ENCODE results near the gene SGCE. TPM values are rescaled to one million over a fixed set of nuclear protein-coding genes. Genes with fewer than 3 reads are reported as not detected.

The SGCE gene
- total RNA-seq, 1 experiment from 2014 or later, result 17.4 TPM

DNA sequence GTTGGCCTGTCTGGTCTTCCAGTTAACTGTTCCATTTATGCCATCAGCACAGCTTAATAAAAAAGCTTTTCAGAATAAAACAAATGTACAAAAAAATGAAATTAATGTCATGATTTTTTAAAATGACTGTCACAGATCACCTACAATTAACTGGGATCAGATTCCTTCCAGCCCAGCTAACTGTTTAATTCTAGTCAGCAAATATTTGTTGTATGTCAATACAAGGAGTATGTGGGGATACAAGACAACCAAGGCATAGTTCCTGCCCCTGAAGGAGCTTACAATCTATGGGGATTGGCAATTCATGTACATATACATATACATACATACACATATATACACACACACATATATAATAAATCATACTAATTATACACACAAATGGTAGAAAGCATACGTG lies 16.5 kb downstream of the SGCE start:
- ChIA-PET POLR2A (no interaction called here), RAD21 (ENCODE audit: low non-redundant PET in 1 of 2, low total read pairs in 2 of 2, uncharacterized antibody in 2 of 2, unreplicated experiment in 2 of 2) (no interaction called here), CTCF (no interaction called here)
- H3K9me3 ChIP-seq (ENCODE audit: control insufficient read depth in 1 of 2, insufficient read depth in 1 of 2, low read depth in 1 of 2, low read length in 2 of 2), result no peaks in the 10 kb centered on the region
- H3K9ac ChIP-seq (ENCODE audit: low read length), result no peak overlapping the region
- no peak overlapping the region for H3K4me3 ChIP-seq (replicated peaks in 1 of 2; ENCODE audit: low read depth in 1 of 2, low read length in 2 of 2)
- no peaks in the 10 kb centered on the region for H3K4me1 ChIP-seq (ENCODE audit: control insufficient read depth in 1 of 2, insufficient read depth in 2 of 2, low read length in 2 of 2)
- no peak for TF ChIP-seq CEBPB (IDR thresholded peaks at IDR 0.05; ENCODE audit: low read depth)
- no peak for TF ChIP-seq ZNF274 (IDR thresholded peaks at IDR 0.05; ENCODE audit: low read depth, low read length)
- TF ChIP-seq, protein P1, sequence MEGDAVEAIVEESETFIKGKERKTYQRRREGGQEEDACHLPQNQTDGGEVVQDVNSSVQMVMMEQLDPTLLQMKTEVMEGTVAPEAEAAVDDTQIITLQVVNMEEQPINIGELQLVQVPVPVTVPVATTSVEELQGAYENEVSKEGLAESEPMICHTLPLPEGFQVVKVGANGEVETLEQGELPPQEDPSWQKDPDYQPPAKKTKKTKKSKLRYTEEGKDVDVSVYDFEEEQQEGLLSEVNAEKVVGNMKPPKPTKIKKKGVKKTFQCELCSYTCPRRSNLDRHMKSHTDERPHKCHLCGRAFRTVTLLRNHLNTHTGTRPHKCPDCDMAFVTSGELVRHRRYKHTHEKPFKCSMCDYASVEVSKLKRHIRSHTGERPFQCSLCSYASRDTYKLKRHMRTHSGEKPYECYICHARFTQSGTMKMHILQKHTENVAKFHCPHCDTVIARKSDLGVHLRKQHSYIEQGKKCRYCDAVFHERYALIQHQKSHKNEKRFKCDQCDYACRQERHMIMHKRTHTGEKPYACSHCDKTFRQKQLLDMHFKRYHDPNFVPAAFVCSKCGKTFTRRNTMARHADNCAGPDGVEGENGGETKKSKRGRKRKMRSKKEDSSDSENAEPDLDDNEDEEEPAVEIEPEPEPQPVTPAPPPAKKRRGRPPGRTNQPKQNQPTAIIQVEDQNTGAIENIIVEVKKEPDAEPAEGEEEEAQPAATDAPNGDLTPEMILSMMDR (IDR thresholded peaks at IDR 0.05 in 2 of 3, conservative IDR thresholded peaks at IDR 0.05 in 1 of 3; ENCODE audit: borderline replicate concordance in 1 of 3, insufficient read depth in 1 of 3, low read depth in 2 of 3, low read length in 2 of 3), result no peak
- no peak for TF ChIP-seq EZH2phosphoT487 (IDR thresholded peaks at IDR 0.05; ENCODE audit: borderline replicate concordance)
- no peak for TF ChIP-seq SP1 (IDR thresholded peaks at IDR 0.05; ENCODE audit: low read depth)
- no peak for TF ChIP-seq SRF (IDR thresholded peaks at IDR 0.05; ENCODE audit: low read depth)
- TF ChIP-seq POLR2A (IDR thresholded peaks at IDR 0.05; ENCODE audit: borderline replicate concordance, extremely low read depth, insufficient read depth, insufficient read length), result no peak
- intact Hi-C loops (cut with micrococcal nuclease), result no loop called here
- no peak overlapping the region for H3K4me2 ChIP-seq (ENCODE audit: low read length)
- no peak for DNase-seq (ENCODE audit: low read depth, low spot score)
- H3K27me3 ChIP-seq (ENCODE audit: insufficient read depth, low read length), result no peaks in the 10 kb centered on the region
- H3K9me2 ChIP-seq (ENCODE audit: insufficient read depth), result no peaks in the 10 kb centered on the region
- ATAC-seq, result no peak
- no peaks in the 10 kb centered on the region for H3K79me2 ChIP-seq (ENCODE audit: insufficient read depth, low read length)
- H4K20me1 ChIP-seq (ENCODE audit: insufficient read depth), result no peaks in the 10 kb centered on the region
- no peak overlapping the region for H2AFZ ChIP-seq (ENCODE audit: low read depth, low read length, poor library complexity, severe bottlenecking)
- no TSS peak for BruUV-seq (replicated peaks)
- H3K36me3 ChIP-seq (ENCODE audit: control insufficient read depth in 1 of 2, insufficient read depth in 2 of 2, low read length in 2 of 2), result no peaks in the 10 kb centered on the region
- H3K27ac ChIP-seq (ENCODE audit: low read depth, low read length), result no peak overlapping the region

DNA sequence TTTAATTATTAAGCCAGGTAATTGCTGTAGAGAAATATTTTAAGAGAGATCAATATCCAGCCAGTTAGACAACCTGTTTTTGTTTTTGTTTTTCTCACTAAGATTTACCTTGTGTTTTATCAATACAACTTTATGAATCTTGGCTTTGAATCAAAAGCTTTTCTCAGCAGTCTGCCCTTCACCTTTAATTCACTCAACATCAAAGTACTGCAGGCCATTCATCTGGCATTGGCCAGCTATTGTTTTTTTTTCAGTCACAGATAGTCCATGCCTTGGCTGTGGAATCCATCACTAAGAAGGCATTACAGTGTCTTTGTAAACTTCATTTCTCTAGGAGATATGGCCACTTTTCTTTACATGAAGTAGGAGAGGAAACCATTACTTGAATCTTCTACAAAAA lies 20.2 kb downstream of the SGCE start:
- no peak overlapping the region for H3K4me3 ChIP-seq (replicated peaks in 1 of 2; ENCODE audit: low read depth in 1 of 2, low read length in 2 of 2)
- no peak overlapping the region for H2AFZ ChIP-seq (ENCODE audit: low read depth, low read length, poor library complexity, severe bottlenecking)
- ChIA-PET POLR2A (no interaction called here), RAD21 (ENCODE audit: low non-redundant PET in 1 of 2, low total read pairs in 2 of 2, uncharacterized antibody in 2 of 2, unreplicated experiment in 2 of 2) (no interaction called here), CTCF (no interaction called here)
- H3K27ac ChIP-seq (ENCODE audit: low read depth, low read length), result no peak overlapping the region
- intact Hi-C loops (cut with micrococcal nuclease), result no loop called here
- no peak for ATAC-seq
- TF ChIP-seq SP1 (IDR thresholded peaks at IDR 0.05; ENCODE audit: low read depth) (no peak), CBX3 (IDR thresholded peaks at IDR 0.05; ENCODE audit: low read depth) (no peak)
- TF ChIP-seq, protein P2, sequence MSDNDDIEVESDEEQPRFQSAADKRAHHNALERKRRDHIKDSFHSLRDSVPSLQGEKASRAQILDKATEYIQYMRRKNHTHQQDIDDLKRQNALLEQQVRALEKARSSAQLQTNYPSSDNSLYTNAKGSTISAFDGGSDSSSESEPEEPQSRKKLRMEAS (IDR thresholded peaks at IDR 0.05), result no peak
- BruUV-seq (replicated peaks), result no TSS peak
- H3K4me1 ChIP-seq (ENCODE audit: control insufficient read depth in 1 of 2, insufficient read depth in 2 of 2, low read length in 2 of 2), result no peaks in the 10 kb centered on the region
- H3K27me3 ChIP-seq (ENCODE audit: insufficient read depth, low read length), result no peaks in the 10 kb centered on the region
- H3K9me2 ChIP-seq (ENCODE audit: insufficient read depth), result no peaks in the 10 kb centered on the region
- no peaks in the 10 kb centered on the region for H4K20me1 ChIP-seq (ENCODE audit: insufficient read depth)
- H3K79me2 ChIP-seq (ENCODE audit: insufficient read depth, low read length), result no peaks in the 10 kb centered on the region
- H3K9me3 ChIP-seq (ENCODE audit: control insufficient read depth in 1 of 2, insufficient read depth in 1 of 2, low read depth in 1 of 2, low read length in 2 of 2), result no peaks in the 10 kb centered on the region
- H3K36me3 ChIP-seq (ENCODE audit: control insufficient read depth in 1 of 2, insufficient read depth in 2 of 2, low read length in 2 of 2), result no peaks in the 10 kb centered on the region
- H3K4me2 ChIP-seq (ENCODE audit: low read length), result no peak overlapping the region
- no peak for DNase-seq (ENCODE audit: low read depth, low spot score)
- no peak overlapping the region for H3K9ac ChIP-seq (ENCODE audit: low read length)

Data from HCT116 (cell line).